ENCODE data around the gene C14orf119.

Gene C14orf119

GRCh38 chr14:23126548-23127278 lies 31.4 kb downstream of the C14orf119 start:
- no peak for DNase-seq (ENCODE audit: low spot score)

GRCh38 chr14:23127861-23128260 lies 32.6 kb downstream of the C14orf119 start:
- no peak for DNase-seq (ENCODE audit: low spot score)

GRCh38 chr14:23128969-23129758 lies 33.9 kb downstream of the C14orf119 start:
- DNase-seq (ENCODE audit: low spot score) = no peak

- no peak for DNase-seq (ENCODE audit: low spot score)
Measured at GRCh38 chr14:23129759-23130316, 34.5 kb downstream of the C14orf119 start.

GRCh38 chr14:23130871-23131270 lies 35.6 kb downstream of the C14orf119 start:
- no peak for DNase-seq (ENCODE audit: low spot score)

GRCh38 chr14:23131482-23131881 lies 36.2 kb downstream of the C14orf119 start:
- DNase-seq (ENCODE audit: low spot score) = no peak

GRCh38 chr14:23132970-23133369 lies 37.7 kb downstream of the C14orf119 start:
- DNase-seq (ENCODE audit: low spot score) = no peak

GRCh38 chr14:23136566-23137133 lies 41.3 kb downstream of the C14orf119 start:
- no peak for DNase-seq (ENCODE audit: low spot score)

- DNase-seq (ENCODE audit: low spot score) = no peak
Measured at GRCh38 chr14:23137192-23137812, 42.0 kb downstream of the C14orf119 start.

- no peak for DNase-seq (ENCODE audit: low spot score)
Measured at GRCh38 chr14:23137813-23138535, 42.7 kb downstream of the C14orf119 start.

GRCh38 chr14:23139874-23140273 lies 44.6 kb downstream of the C14orf119 start:
- no peak for DNase-seq (ENCODE audit: low spot score)

- DNase-seq (ENCODE audit: low spot score) = no peak
Measured at GRCh38 chr14:23140371-23140770, 45.1 kb downstream of the C14orf119 start.

- no peak for DNase-seq (ENCODE audit: low spot score)
Measured at GRCh38 chr14:23141706-23142444, 46.6 kb downstream of the C14orf119 start.

GRCh38 chr14:23142826-23143225 lies 47.5 kb downstream of the C14orf119 start:
- no peak for DNase-seq (ENCODE audit: low spot score)

- DNase-seq (ENCODE audit: low spot score) = no peak
Measured at GRCh38 chr14:23143911-23144310, 48.6 kb downstream of the C14orf119 start.

- no peak for DNase-seq (ENCODE audit: low spot score)
Measured at GRCh38 chr14:23145794-23146350, 50.6 kb downstream of the C14orf119 start.

GRCh38 chr14:23146351-23146910 lies 51.1 kb downstream of the C14orf119 start:
- no peak for DNase-seq (ENCODE audit: low spot score)

GRCh38 chr14:23146980-23147379 lies 51.7 kb downstream of the C14orf119 start:
- DNase-seq (ENCODE audit: low spot score) = no peak

GRCh38 chr14:23147676-23148075 lies 52.4 kb downstream of the C14orf119 start:
- no peak for DNase-seq (ENCODE audit: low spot score)

GRCh38 chr14:23148591-23149249 lies 53.4 kb downstream of the C14orf119 start:
- DNase-seq (ENCODE audit: low spot score) = no peak

All from D341Med (cell line).